ENCODE data around the gene ALG8. TPM values are rescaled to one million over a fixed set of nuclear protein-coding genes. Genes with fewer than 3 reads are reported as not detected.

The ALG8 gene
- polyA plus RNA-seq, 1 donor from 2014 or later, result 42.1 TPM

GRCh38 chr11:78072455-78072854 lies 67.0 kb downstream of the ALG8 start:
- Histone ChIP-seq H4K20me1 (ENCODE audit: insufficient read depth) (no peaks in the 10 kb centered on the region), H2AFZ (ENCODE audit: low read depth, low read length) (no peak overlapping the region), H3K27ac (ENCODE audit: low read length) (no peak overlapping the region), H3K4me3 (ENCODE audit: low read length) (no peak overlapping the region), H3K79me2 (replicated peaks; ENCODE audit: insufficient read depth, low read length) (peaks cover 27% of the 10 kb centered on the region), H3K27me3 (ENCODE audit: insufficient read depth, low read depth, low read length) (no peaks in the 10 kb centered on the region), H3F3A (ENCODE audit: insufficient read depth, low read length, poor library complexity, severe bottlenecking) (no peaks in the 10 kb centered on the region), H3K36me3 (ENCODE audit: insufficient read depth, low read length) (peaks cover 6% of the 10 kb centered on the region), H3K9me3 (ENCODE audit: low read length) (no peaks in the 10 kb centered on the region), H3K4me2 (ENCODE audit: low read length) (no peak overlapping the region), H3K9me2 (ENCODE audit: insufficient read depth, low read length) (no peaks in the 10 kb centered on the region), H3K9ac (ENCODE audit: low read length) (no peak overlapping the region)
- TF ChIP-seq MXI1 (conservative IDR thresholded peaks at IDR 0.05; ENCODE audit: poor library complexity, severe bottlenecking), result no peak
- no peak for TF ChIP-seq RAD21 (conservative IDR thresholded peaks at IDR 0.05)

DNA sequence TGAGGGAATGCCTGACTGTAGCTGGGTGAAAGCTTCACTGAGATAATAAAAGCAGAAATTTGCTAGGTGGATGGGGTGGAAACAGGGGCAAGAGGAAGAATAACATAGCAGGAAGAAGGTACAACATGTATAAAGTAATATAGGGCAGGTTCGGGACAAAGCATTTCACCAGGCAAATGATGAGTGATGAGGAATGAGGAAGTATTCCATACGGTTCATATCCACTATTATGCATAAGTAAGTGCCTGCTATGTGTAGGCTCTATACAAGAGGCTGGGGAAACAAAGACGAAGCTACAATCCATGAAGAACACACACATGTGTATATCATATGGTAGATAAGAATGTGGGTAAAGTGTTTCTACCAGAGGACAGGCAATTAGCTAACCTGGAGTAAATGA lies 67.7 kb downstream of the ALG8 start:
- Histone ChIP-seq H3K27me3 (ENCODE audit: insufficient read depth, low read depth, low read length) (no peaks in the 10 kb centered on the region), H3K27ac (ENCODE audit: low read length) (no peak overlapping the region), H2AFZ (ENCODE audit: low read depth, low read length) (no peak overlapping the region), H3K9me3 (ENCODE audit: low read length) (no peaks in the 10 kb centered on the region), H3K9me2 (ENCODE audit: insufficient read depth, low read length) (no peaks in the 10 kb centered on the region), H3F3A (ENCODE audit: insufficient read depth, low read length, poor library complexity, severe bottlenecking) (no peaks in the 10 kb centered on the region), H4K20me1 (ENCODE audit: insufficient read depth) (no peaks in the 10 kb centered on the region), H3K79me2 (replicated peaks; ENCODE audit: insufficient read depth, low read length) (peaks cover 19% of the 10 kb centered on the region), H3K4me2 (ENCODE audit: low read length) (no peak overlapping the region), H3K9ac (ENCODE audit: low read length) (no peak overlapping the region), H3K36me3 (ENCODE audit: insufficient read depth, low read length) (peaks cover 6% of the 10 kb centered on the region), H3K4me3 (ENCODE audit: low read length) (no peak overlapping the region)
- TF ChIP-seq POLR2AphosphoS5 (IDR thresholded peaks at IDR 0.05), result no peak
- TF ChIP-seq RAD21 (conservative IDR thresholded peaks at IDR 0.05), result no peak
- TF ChIP-seq EP300 (conservative IDR thresholded peaks at IDR 0.05; ENCODE audit: poor library complexity, severe bottlenecking), result no peak
- TF ChIP-seq, protein P1, sequence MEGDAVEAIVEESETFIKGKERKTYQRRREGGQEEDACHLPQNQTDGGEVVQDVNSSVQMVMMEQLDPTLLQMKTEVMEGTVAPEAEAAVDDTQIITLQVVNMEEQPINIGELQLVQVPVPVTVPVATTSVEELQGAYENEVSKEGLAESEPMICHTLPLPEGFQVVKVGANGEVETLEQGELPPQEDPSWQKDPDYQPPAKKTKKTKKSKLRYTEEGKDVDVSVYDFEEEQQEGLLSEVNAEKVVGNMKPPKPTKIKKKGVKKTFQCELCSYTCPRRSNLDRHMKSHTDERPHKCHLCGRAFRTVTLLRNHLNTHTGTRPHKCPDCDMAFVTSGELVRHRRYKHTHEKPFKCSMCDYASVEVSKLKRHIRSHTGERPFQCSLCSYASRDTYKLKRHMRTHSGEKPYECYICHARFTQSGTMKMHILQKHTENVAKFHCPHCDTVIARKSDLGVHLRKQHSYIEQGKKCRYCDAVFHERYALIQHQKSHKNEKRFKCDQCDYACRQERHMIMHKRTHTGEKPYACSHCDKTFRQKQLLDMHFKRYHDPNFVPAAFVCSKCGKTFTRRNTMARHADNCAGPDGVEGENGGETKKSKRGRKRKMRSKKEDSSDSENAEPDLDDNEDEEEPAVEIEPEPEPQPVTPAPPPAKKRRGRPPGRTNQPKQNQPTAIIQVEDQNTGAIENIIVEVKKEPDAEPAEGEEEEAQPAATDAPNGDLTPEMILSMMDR (IDR thresholded peaks at IDR 0.05; ENCODE audit: poor library complexity, severe bottlenecking), result no peak

- no peak overlapping the region for H3K4me3 ChIP-seq (ENCODE audit: low read length)
- H3K4me2 ChIP-seq (ENCODE audit: low read length), result no peak overlapping the region
- H3K27me3 ChIP-seq (ENCODE audit: insufficient read depth, low read depth, low read length), result no peaks in the 10 kb centered on the region
- H3F3A ChIP-seq (ENCODE audit: insufficient read depth, low read length, poor library complexity, severe bottlenecking), result no peaks in the 10 kb centered on the region
- TF ChIP-seq, protein P2, sequence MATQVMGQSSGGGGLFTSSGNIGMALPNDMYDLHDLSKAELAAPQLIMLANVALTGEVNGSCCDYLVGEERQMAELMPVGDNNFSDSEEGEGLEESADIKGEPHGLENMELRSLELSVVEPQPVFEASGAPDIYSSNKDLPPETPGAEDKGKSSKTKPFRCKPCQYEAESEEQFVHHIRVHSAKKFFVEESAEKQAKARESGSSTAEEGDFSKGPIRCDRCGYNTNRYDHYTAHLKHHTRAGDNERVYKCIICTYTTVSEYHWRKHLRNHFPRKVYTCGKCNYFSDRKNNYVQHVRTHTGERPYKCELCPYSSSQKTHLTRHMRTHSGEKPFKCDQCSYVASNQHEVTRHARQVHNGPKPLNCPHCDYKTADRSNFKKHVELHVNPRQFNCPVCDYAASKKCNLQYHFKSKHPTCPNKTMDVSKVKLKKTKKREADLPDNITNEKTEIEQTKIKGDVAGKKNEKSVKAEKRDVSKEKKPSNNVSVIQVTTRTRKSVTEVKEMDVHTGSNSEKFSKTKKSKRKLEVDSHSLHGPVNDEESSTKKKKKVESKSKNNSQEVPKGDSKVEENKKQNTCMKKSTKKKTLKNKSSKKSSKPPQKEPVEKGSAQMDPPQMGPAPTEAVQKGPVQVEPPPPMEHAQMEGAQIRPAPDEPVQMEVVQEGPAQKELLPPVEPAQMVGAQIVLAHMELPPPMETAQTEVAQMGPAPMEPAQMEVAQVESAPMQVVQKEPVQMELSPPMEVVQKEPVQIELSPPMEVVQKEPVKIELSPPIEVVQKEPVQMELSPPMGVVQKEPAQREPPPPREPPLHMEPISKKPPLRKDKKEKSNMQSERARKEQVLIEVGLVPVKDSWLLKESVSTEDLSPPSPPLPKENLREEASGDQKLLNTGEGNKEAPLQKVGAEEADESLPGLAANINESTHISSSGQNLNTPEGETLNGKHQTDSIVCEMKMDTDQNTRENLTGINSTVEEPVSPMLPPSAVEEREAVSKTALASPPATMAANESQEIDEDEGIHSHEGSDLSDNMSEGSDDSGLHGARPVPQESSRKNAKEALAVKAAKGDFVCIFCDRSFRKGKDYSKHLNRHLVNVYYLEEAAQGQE (IDR thresholded peaks at IDR 0.05; ENCODE audit: borderline replicate concordance), result no peak
- TF ChIP-seq RAD21 (conservative IDR thresholded peaks at IDR 0.05) (no peak), EP300 (conservative IDR thresholded peaks at IDR 0.05; ENCODE audit: poor library complexity, severe bottlenecking) (no peak), EZH2 (IDR thresholded peaks at IDR 0.05; ENCODE audit: borderline replicate concordance, insufficient read depth, low read length, poor library complexity, severe bottlenecking) (no peak), POLR2AphosphoS5 (IDR thresholded peaks at IDR 0.05) (no peak), SMC3 (conservative IDR thresholded peaks at IDR 0.05; ENCODE audit: poor library complexity) (no peak)
- TF ChIP-seq, protein P1 (IDR thresholded peaks at IDR 0.05; ENCODE audit: poor library complexity, severe bottlenecking), result no peak
- H4K20me1 ChIP-seq (ENCODE audit: insufficient read depth), result no peaks in the 10 kb centered on the region
- H2AFZ ChIP-seq (ENCODE audit: low read depth, low read length), result no peak overlapping the region
- H3K27ac ChIP-seq (ENCODE audit: low read length), result no peak overlapping the region
- no peaks in the 10 kb centered on the region for H3K9me2 ChIP-seq (ENCODE audit: insufficient read depth, low read length)
- peaks cover 13% of the 10 kb centered on the region for H3K79me2 ChIP-seq (replicated peaks; ENCODE audit: insufficient read depth, low read length)
- H3K9ac ChIP-seq (ENCODE audit: low read length), result no peak overlapping the region
- peaks cover 6% of the 10 kb centered on the region for H3K36me3 ChIP-seq (ENCODE audit: insufficient read depth, low read length)
- H3K9me3 ChIP-seq (ENCODE audit: low read length), result no peaks in the 10 kb centered on the region
These were observed 68.8 kb downstream of the ALG8 start for GRCh38 chr11:78070621-78071020.
